A673 (cell line): ENCODE data around the gene TNMD. TPM values are rescaled to one million over a fixed set of nuclear protein-coding genes. Genes with fewer than 3 reads are reported as not detected.

Experiments
- BruUV-seq: library from RNA; stranded (reverse); fragments of 400-500 nt; replicated peaks from 2 replicates; lab custom pipeline; 2021; lab: Mats Ljungman, UMichigan
- CTCF ChIA-PET: fragments of 300-600 bp; sonication (Branson Sonifier 250); formaldehyde crosslinking; loops from one replicate; lab custom pipeline; 2022; ENCODE audit warnings: antibody characterized with exemption; lab: Charles Lee
- POLR2A ChIA-PET: fragments of 300-600 bp; sonication (Branson Sonifier 250); formaldehyde crosslinking; loops from one replicate; lab custom pipeline; 2022; ENCODE audit warnings: antibody characterized with exemption; ENCODE audit not compliant: low non-redundant PET; lab: Charles Lee
- DNase-seq: peaks from one replicate; pipeline ENCODE4 v3.0.0-alpha.2; 2015; ENCODE audit warnings: low spot score
- H3K27ac ChIP-seq: fragments of 200-600 bp; sonication (generic); 2 replicates; pipeline ENCODE4 v1.5.1; 2016; ENCODE audit warnings: mixed run types, low read depth, mild to moderate bottlenecking, mixed read lengths, antibody characterized with exemption, low read length; ENCODE audit not compliant: poor library complexity, severe bottlenecking
- H3K27me3 ChIP-seq: fragments of 200-600 bp; sonication (generic); replicated peaks from 2 replicates; pipeline ENCODE4 v1.6.1; 2017; ENCODE audit warnings: mixed run types, low read depth, mild to moderate bottlenecking, mixed read lengths, antibody characterized with exemption, low read length; ENCODE audit not compliant: insufficient read depth, poor library complexity
- H3K36me3 ChIP-seq: fragments of 200-600 bp; sonication (generic); 2 replicates; pipeline ENCODE4 v1.6.1; 2016; ENCODE audit warnings: mixed run types, mild to moderate bottlenecking, mixed read lengths, antibody characterized with exemption, low read length; ENCODE audit not compliant: insufficient read depth, poor library complexity, severe bottlenecking
- H3K4me1 ChIP-seq: fragments of 200-600 bp; sonication (generic); 2 replicates; pipeline ENCODE4 v1.6.1; 2017; ENCODE audit warnings: mixed run types, mild to moderate bottlenecking, mixed read lengths, antibody characterized with exemption, low read length; ENCODE audit not compliant: insufficient read depth, poor library complexity, severe bottlenecking
- H3K4me3 ChIP-seq: fragments of 200-600 bp; sonication (generic); 2 replicates; pipeline ENCODE4 v1.5.1; 2016; ENCODE audit warnings: low read depth, mixed run types, mild to moderate bottlenecking, mixed read lengths, low read length; ENCODE audit not compliant: poor library complexity, severe bottlenecking
- H3K9me3 ChIP-seq: fragments of 200-600 bp; sonication (generic); 2 replicates; pipeline ENCODE4 v1.6.1; 2016; ENCODE audit warnings: mixed run types, low read depth, mild to moderate bottlenecking, mixed read lengths, antibody characterized with exemption, low read length; ENCODE audit not compliant: poor library complexity, severe bottlenecking
- EZH2 ChIP-seq: fragments of 200-600 bp; sonication (generic); IDR thresholded peaks from 2 replicates; pipeline ENCODE4 v1.6.1; 2017; ENCODE audit warnings: borderline replicate concordance, low read depth, mild to moderate bottlenecking, mixed read lengths, antibody characterized with exemption, low read length; ENCODE audit not compliant: poor library complexity, severe bottlenecking
- intact Hi-C: fragments of 100-400 bp; cut with micrococcal nuclease; formaldehyde crosslinking; loops from one replicate; pipeline ENCODE4 v1.10.0; 2022; ENCODE audit not compliant: unreplicated experiment
- total RNA-seq: library from RNA; stranded (reverse); gene quantifications from 2 replicates; pipeline ENCODE4 v1.2.3, GENCODE V29; 2021
- TF ChIP-seq, protein P1 (sequence below): fragments of 300-800, 200-600 bp; sonication (generic); conservative IDR thresholded peaks from 2 replicates; pipeline ENCODE4 v1.5.1; 2017; ENCODE audit warnings: low read depth, mild to moderate bottlenecking, antibody characterized with exemption, low read length, moderate library complexity, mixed read lengths

The TNMD gene
- total RNA-seq, 1 experiment from 2014 or later: not detected

DNA sequence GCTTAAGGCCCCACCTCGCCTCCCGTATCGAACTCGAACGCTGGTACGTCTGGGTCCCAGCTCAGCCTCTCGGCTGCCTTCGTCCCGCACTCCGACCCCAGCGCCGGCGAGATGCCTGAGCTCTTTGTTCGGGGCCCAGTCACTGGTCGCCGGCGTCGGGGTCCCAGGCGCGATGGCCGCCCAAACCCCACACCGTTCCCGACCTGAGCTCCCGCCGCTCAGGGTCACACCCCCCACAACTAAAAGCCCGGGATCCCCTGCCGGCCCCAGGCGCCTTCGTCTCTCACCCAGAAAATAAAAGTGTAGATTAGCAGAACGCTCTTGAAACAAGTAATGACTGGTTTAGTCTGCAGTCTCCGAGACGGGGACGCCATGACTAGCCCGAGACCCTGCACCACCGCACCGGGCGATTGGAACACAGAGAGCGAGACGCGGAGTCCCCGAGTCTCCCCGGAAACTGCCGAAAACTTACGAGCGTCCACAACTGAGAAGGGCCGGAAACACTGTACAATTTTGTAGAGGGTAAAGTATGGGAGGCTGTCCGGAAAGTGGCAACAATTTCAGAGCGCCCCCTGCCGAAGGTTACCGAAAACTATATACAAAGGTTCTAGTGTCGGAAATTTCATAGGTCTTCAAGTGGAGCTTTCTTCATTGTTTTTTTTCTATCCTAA lies 51.7 kb downstream of the TNMD start, which contains the start of gene TSPAN6:
TSPAN6 (minus strand) TSS at position 486 of the 671 bp plus-strand sequence; CDS start at position 374, 112 bp downstream.
- POLR2A ChIA-PET: interaction anchor here (0.6 kb wide), 2 partner anchors 126 to 1371 kb away, joined by 3 to 4 read pairs; no protein-coding TSS in a partner anchor
- Histone ChIP-seq H3K36me3 (no peaks in the 10 kb centered on the region), H3K4me3 (peak within 1 kb of the TSS; percentile 60), H3K9me3 (no peaks in the 10 kb centered on the region), H3K27me3 (no peaks in the 10 kb centered on the region), H3K4me1 (no peaks in the 10 kb centered on the region), H3K27ac (peak within 1 kb of the TSS; percentile 83)
- TSS peak; percentile 66 for BruUV-seq
- CTCF ChIA-PET: interaction anchor here (0.9 to 1.5 kb wide), 2 partner anchors 35 to 132 kb away, joined by 3 to 6 read pairs; no protein-coding TSS in a partner anchor
- TF ChIP-seq EZH2: no peak
- TF ChIP-seq, protein P1, sequence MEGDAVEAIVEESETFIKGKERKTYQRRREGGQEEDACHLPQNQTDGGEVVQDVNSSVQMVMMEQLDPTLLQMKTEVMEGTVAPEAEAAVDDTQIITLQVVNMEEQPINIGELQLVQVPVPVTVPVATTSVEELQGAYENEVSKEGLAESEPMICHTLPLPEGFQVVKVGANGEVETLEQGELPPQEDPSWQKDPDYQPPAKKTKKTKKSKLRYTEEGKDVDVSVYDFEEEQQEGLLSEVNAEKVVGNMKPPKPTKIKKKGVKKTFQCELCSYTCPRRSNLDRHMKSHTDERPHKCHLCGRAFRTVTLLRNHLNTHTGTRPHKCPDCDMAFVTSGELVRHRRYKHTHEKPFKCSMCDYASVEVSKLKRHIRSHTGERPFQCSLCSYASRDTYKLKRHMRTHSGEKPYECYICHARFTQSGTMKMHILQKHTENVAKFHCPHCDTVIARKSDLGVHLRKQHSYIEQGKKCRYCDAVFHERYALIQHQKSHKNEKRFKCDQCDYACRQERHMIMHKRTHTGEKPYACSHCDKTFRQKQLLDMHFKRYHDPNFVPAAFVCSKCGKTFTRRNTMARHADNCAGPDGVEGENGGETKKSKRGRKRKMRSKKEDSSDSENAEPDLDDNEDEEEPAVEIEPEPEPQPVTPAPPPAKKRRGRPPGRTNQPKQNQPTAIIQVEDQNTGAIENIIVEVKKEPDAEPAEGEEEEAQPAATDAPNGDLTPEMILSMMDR: peak; percentile 59
- DNase-seq: peak; percentile 93
- intact Hi-C loops: no loop called here

DNA sequence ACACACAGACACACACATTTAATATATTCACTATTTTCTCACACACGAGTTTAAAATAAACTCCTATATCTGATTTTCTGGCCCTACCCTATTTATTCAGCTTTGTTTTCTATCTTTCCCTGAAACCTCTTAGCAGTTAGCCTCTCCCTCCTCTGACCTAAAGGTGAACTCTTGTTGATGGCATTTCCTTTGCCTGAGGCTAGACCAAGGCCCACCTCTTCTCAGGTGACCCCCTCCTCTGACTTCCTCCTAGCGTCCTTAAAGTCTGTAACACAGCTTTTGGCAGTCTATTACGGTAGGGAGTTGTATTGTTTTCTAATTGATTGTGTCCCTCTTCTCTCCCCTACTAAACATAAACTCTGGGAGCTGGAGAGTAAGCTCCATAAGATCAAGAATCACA lies 57.6 kb downstream of the TNMD start:
- no TSS peak for BruUV-seq
- intact Hi-C loops: no loop called here
- CTCF ChIA-PET: no interaction called here

DNA sequence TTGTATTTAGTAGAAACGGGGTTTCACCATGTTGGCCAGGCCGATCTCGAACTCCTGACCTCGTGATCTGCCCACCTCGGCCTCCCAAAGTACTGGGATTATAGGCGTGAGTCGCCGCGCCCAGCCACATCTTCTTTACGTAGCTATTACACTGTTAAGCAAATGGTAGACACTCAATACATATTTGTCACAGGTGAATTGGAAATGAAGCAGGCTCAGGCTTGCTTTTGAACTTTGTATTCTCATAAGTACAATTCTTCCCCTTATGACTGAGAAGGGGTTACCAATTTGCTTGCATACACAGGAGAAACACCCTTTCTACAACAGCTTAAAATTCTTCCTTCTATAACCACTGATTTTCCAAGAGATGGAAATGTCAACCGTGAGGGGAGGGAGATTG lies 58.5 kb downstream of the TNMD start:
- Histone ChIP-seq H3K27me3 (no peaks in the 10 kb centered on the region), H3K4me1 (no peaks in the 10 kb centered on the region), H3K9me3 (no peaks in the 10 kb centered on the region), H3K27ac (no peak overlapping the region), H3K4me3 (no peak overlapping the region), H3K36me3 (no peaks in the 10 kb centered on the region)
- intact Hi-C loops: no loop called here
- ChIA-PET CTCF (no interaction called here), POLR2A (interaction anchor here (0.5 kb wide), 1 partner anchor 205 kb away, joined by 8 read pairs; no protein-coding TSS in a partner anchor)
- TF ChIP-seq, protein P1: no peak
- no peak for TF ChIP-seq EZH2
- no peak for DNase-seq
- BruUV-seq: no TSS peak

More for the DNA sequence above, 57.6 kb downstream of the TNMD start:
- Histone ChIP-seq H3K4me1 (no peaks in the 10 kb centered on the region), H3K27me3 (no peaks in the 10 kb centered on the region), H3K36me3 (no peaks in the 10 kb centered on the region), H3K9me3 (no peaks in the 10 kb centered on the region), H3K4me3 (no peak overlapping the region), H3K27ac (no peak overlapping the region)
- DNase-seq: no peak
- no peak for TF ChIP-seq EZH2
- TF ChIP-seq, protein P1: no peak
- POLR2A ChIA-PET: no interaction called here
